A673 (cell line): ENCODE results near the gene MICB.

ENCODE experiments used
- EZH2 ChIP-seq: fragments of 200-600 bp; sonication (generic); IDR thresholded peaks from 2 replicates; pipeline ENCODE4 v1.6.1; 2017; ENCODE audit warnings: borderline replicate concordance, low read depth, mild to moderate bottlenecking, mixed read lengths, antibody characterized with exemption, low read length; ENCODE audit not compliant: poor library complexity, severe bottlenecking
- TF ChIP-seq, protein P1 (sequence below): fragments of 300-800, 200-600 bp; sonication (generic); conservative IDR thresholded peaks from 2 replicates; pipeline ENCODE4 v1.5.1; 2017; ENCODE audit warnings: low read depth, mild to moderate bottlenecking, antibody characterized with exemption, low read length, moderate library complexity, mixed read lengths

DNA sequence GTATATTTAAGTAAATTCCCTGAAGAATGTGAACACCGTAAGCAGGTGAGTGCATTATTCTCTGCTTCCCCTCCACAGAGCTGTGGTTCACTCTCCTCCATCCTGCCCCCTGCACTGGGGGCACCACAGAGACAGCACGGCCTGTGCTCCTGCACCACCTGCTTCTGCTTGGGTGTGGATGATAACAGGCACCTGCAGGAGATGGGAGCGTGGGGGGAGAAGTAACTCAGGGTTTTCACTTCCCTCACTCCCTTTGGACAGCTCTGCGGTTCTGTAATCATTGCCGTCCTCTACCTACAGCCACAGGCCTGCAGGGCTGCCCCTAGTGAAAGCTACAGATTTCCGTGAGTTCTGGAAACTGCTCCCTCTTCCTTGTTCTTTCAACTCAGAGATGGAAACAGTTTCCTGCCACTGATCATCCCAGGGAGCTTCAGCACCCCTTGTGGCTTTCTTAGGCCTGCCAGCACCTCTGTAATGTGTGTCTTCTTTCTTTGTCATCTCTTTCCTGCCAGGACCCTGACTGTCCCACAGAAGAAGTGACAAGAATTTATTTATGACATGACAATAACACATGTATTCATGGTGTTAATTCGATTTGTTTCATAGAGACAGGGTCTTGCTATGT is 21.3 kb upstream of the MICB start:
- TF ChIP-seq, protein P1, sequence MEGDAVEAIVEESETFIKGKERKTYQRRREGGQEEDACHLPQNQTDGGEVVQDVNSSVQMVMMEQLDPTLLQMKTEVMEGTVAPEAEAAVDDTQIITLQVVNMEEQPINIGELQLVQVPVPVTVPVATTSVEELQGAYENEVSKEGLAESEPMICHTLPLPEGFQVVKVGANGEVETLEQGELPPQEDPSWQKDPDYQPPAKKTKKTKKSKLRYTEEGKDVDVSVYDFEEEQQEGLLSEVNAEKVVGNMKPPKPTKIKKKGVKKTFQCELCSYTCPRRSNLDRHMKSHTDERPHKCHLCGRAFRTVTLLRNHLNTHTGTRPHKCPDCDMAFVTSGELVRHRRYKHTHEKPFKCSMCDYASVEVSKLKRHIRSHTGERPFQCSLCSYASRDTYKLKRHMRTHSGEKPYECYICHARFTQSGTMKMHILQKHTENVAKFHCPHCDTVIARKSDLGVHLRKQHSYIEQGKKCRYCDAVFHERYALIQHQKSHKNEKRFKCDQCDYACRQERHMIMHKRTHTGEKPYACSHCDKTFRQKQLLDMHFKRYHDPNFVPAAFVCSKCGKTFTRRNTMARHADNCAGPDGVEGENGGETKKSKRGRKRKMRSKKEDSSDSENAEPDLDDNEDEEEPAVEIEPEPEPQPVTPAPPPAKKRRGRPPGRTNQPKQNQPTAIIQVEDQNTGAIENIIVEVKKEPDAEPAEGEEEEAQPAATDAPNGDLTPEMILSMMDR = no peak
- TF ChIP-seq EZH2 = no peak
